ENCODE results near the gene ANO9.

DNA sequence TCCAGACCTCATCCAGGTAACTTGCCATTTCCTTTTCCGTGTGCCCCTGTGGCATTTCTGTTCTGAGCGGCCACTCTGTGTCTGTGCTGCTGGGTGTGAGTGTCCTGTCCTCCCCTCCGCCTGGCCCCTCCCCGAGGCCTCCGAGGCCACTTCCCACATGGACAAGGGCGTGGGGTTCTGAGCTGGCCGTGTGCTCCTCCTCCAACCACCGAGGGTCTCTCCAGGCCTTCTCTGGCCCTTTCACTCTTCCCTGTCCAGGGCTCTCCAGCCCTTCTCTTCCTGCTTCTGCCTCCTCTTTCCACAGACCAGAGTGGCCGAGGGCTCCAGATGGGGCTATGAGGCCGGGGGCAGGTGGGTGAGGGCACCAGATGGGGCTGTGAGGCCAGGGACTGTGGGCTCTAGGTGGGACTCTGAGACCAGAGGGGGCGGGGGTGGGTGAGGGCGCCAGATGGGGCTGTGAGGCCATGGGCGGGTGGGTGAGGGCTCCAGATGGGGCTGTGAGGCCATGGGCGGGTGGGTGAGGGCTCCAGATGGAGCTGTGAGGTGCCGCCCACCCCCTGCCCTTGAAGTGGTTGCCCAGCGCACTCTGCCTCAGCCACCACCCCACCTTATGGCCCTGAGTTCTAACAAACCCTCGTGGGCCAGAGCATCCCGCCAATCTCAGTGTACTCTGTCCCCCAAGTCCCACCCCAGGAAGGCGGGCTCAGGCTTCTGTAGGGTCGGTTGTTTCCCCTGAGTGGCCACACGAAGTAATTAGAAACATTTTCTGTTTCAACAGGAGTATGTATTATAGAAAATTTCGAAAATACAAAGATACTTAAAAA, 32.4 kb upstream of the ANO9 start:
- TF ChIP-seq, protein P1, sequence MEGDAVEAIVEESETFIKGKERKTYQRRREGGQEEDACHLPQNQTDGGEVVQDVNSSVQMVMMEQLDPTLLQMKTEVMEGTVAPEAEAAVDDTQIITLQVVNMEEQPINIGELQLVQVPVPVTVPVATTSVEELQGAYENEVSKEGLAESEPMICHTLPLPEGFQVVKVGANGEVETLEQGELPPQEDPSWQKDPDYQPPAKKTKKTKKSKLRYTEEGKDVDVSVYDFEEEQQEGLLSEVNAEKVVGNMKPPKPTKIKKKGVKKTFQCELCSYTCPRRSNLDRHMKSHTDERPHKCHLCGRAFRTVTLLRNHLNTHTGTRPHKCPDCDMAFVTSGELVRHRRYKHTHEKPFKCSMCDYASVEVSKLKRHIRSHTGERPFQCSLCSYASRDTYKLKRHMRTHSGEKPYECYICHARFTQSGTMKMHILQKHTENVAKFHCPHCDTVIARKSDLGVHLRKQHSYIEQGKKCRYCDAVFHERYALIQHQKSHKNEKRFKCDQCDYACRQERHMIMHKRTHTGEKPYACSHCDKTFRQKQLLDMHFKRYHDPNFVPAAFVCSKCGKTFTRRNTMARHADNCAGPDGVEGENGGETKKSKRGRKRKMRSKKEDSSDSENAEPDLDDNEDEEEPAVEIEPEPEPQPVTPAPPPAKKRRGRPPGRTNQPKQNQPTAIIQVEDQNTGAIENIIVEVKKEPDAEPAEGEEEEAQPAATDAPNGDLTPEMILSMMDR (IDR thresholded peaks at IDR 0.05; ENCODE audit: insufficient read depth, low read depth, low read length), result no peak
- no peak for TF ChIP-seq EZH2 (IDR thresholded peaks at IDR 0.05; ENCODE audit: insufficient read depth, low read length)
